Limb (tissue), 2 donors: ENCODE data around the gene THAP6.
A peak's percentile ranks its signal among the peaks of the same experiment; 100 is the strongest.
"Not testable (repeated sequence)": the region's sequence is repeated elsewhere in the genome, so short reads cannot be mapped to it uniquely, and the experiment has no call there.

Experiments used
- DNase-seq, 2 donors: peaks; one replicate each; pipeline ENCODE4 v3.0.0-alpha.2; 2016; ENCODE audit errors: extremely low spot score in 2 of 2

Gene THAP6, protein sequence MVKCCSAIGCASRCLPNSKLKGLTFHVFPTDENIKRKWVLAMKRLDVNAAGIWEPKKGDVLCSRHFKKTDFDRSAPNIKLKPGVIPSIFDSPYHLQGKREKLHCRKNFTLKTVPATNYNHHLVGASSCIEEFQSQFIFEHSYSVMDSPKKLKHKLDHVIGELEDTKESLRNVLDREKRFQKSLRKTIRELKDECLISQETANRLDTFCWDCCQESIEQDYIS

DNA sequence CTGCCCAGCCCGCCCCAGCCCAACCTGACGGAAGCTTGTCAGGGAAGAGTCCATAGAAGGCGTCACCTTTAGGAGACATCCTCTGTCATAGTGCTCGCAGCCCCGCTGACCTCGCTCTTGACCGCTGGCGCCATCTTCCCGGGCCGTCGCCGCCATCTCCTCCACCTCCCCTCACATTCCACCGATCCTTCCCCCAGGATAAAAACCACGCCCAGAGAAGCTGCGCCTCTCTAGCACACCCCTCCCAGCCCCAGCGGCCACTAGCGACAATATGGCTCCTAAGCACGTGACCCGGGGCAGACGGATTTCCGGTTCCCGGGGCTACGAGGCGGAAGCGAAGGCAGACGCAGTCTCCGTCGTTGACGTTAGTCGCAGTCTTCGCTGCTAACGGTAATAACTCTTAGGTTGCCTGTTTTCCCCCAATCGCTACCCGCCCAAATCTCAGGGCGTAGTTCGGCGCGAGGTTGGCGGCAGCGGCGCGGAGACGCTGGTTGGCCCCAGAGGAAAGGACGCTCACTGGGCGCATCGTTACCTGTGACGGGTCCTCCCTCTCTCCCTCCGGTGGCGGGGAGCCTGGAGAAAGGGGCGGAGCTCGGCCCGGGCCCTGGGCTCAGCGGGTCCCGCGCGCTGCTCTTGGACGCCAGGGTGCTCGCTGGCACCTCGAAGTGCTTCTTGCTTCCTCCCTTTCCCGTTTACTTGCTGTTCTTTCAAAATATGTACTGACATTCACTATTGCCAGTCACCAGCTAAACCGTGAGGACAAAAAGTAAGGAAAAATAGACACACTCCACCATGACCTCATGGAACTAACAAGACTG lies at the start of gene THAP6, which contains the start of gene RCHY1:
Gene THAP6, plus strand, starts transcription at position 343 of the 818 bp plus-strand sequence. CDS start 980 bp downstream, outside the sequence.
Gene RCHY1, minus strand, starts transcription at position 273 of the 818 bp plus-strand sequence. Its CDS starts 117 bp downstream, at position 156.
- DNase-seq: peak; percentile 95 to 97

DNA sequence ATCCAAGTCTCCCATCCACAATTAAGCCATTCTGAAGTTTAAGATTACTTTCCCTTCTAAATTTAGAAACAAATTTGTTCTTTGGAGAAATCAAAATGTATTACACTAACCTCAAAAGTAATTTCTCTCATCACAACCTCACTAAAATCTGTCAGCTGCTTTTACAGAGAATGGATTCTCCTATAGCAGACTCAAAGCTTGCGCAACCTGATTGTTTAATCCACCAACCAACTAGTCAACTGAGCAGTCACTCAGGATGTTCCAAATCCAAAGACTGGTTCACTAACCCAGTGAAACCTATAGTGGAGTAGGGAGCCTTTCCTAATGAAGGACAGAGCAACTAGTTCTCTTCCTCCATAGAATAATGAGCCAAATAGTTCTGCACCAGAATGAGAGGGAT lies 44.4 kb upstream of the THAP6 start:
- DNase-seq: no peak

DNA sequence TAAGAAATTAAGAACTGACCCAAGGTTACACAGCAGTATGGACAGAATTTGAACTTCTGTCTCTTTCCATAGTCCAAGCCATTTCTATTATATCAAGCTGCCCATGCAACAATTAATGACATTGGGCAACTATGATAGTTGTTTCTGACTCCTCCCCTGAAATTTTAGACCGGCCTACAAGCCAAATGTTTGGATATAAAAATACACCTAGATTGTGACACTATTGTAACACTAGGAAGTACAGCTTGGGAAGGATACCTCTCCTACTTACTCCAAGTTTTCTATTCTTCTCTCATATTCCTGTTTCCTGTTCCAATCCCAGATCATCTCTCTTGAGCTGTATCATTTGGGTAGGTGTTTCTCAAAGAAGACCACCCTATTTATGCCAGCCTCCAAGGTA lies 43.5 kb upstream of the THAP6 start:
- DNase-seq: no peak

DNA sequence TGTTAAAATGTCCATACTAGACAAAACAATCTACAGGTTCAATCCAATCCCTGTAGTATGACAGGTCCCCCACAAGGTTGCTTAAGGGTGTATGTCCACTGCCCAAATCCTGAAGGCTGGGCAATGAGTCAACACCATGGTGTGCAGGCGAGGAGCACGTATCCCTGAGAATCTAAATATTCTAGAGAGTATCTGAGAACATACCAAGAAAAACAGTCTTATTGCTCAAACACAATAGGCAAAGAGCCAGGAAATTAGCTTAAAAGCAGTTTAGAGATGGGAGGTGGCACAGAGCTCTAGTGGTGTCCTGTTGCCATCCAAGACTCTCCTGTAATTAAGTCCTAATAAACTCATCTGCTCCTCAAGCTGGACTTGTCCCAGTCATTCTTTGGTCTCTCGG lies 37.1 kb upstream of the THAP6 start:
- no peak for DNase-seq

DNA sequence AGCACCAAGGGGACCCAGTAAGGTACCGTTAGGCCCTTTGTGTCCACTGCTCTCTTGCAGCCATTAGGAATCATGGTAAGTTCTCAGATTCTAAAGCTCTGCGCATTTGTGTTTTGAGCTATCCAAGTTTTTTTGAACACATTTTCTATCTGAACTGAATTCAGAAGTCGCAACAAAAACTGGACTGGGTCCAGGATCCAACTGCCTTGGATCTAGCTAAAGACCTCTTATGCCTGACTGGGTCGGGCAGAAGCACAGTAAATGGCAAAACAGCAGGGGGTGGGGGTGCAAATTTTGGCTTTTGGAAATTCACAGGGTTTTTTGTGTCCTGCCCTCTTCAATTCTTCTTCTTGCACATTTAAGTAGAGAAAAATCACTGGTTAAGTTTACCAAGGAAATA lies 30.1 kb upstream of the THAP6 start:
- DNase-seq: no peak

DNA sequence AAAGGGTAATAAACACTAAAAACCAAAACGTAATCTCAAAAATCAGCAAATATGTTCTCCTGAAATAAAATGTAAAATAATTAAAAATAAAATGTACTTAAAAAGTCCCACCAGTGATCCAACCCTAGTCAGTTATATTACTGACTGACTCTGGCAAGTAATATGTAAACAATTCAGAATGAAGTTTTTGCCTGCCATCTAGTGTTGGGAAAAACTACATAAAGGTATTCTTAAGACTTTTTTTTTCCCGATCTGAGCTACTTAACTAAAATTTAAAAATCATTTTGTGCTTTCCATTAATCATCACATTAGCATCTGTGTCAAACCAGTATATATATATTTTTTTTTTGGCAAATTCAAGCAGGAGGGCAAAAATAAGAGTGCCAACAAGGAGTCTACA lies 24.1 kb upstream of the THAP6 start:
- peak in 1 of 2 donors; percentile 39 for DNase-seq

DNA sequence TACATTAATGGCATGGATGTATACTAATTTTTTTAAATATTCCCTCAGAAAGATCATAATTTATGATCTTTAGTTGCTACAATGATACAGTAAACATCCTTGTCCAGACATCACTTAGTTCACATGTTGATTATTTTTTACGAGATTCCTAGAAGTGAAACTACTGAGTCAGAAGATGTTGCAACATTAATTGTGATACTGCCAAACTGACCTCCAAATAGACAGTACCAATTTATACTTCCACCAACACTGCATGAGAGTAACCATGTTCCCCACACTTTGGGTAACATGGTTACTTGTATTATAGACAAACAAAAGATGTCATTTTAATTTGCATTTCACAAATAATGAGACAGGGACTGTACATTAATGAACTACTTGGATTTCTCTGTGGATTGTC lies 19.7 kb upstream of the THAP6 start:
- no peak for DNase-seq

DNA sequence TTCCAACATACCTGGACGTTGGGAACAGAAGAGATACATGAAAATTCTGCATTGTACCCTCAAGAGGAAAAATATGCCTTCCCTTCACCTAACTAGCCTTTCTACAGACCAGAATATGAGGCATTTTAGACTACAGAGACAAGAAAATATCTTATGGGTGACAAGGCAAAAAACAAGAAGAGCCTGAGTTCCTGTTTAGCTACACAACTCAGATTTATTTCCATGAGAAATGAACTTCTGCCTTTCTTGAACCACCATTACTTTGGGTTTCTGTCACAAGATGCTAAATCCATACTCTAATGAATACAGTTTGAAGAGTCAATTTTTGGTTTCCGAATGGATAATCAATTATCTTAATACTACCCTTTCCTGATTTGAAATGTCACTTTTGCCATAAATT lies 18.8 kb upstream of the THAP6 start:
- DNase-seq: no peak

DNA sequence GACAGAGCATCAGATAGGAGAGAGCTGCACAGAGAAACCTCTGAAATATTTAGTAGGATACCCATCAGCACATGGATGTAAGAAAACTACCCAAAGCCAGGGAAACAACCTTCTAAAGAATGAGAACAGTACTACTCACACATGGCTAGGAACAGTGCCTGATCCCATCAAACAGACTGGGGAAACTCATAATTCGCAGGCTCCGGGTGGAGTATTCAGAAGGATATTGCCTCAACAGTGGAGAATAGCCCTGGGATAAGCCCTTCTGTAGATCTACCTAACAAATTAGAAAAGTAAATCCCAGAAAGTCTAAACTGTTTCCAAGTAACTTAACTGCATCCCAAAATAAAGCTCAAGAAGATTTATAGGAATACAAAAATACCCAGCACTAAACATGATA lies 17.9 kb upstream of the THAP6 start:
- no peak for DNase-seq

DNA sequence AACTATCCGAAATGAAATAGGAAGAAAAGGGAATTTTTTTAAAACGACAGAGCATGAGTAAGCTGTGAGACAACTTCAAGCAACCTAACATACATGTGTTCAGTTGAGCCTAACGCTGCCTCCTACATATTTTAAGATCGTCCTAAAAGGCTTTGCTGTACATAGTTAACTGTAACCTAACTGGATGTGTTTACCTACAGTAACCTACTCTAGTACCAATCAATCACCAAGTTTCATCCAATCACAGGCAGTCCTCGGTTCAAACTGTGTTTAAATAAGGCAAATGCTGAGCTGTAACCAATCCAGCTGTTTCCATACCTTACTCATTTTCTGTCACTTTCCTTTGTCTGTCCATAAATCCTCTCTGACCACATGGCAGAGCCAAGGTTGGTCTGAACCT lies 17.1 kb upstream of the THAP6 start:
- DNase-seq: no peak

DNA sequence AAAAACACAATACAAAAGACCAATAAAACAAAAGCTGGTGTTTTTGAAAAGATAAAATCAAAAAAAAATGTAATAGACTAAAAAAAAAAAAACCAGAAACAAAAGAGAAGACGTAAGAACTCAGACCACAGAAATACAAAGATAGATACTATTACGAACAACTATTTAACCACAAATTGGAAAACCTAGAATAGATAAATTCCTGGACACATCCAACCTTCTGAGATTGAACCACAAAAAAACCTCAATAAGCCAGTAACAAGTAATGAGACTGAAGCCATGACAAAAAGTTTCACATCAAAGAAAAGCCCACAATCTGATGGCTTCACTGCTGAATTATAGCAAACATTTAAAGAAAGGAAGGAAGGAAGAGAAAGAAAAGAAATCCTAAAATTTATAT lies 16.2 kb upstream of the THAP6 start:
- DNase-seq: no peak

DNA sequence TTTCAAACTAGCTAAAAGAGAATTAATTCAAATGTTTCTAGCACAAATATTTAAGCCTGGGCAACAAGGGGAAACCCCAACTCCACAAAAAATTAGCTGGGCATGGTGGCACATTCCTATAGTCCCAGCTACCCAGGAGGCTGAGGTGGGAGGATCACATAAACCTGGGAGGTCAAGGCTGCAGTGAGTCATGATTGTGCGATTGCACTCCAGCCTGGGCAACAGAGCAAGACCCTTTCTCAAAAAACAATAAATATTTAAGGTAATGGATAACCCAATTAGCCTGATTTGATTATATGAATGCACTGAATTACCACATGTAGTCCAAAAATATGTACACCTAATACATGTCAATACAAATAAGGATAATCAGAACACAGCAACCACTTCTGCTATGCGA lies 14.4 kb upstream of the THAP6 start:
- DNase-seq: no peak

DNA sequence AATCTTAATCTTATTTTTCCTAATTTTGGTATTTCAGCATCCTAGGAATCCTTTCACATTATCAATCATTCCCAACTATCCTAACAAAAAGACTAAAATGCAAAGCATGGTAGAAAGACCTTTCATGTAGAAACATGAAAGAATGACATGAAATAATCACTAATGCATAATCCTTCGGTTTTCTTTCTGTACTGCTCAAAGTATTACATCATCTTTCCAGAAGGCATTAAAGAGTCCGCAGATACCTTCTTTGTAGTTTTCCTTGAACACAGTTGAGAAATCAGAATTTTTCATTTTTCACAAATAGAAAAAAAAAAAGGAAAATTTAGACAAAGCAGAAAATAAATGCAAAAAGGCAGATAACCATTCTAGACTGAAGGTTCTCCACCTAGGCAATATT lies 11.6 kb upstream of the THAP6 start:
- no peak for DNase-seq

DNA sequence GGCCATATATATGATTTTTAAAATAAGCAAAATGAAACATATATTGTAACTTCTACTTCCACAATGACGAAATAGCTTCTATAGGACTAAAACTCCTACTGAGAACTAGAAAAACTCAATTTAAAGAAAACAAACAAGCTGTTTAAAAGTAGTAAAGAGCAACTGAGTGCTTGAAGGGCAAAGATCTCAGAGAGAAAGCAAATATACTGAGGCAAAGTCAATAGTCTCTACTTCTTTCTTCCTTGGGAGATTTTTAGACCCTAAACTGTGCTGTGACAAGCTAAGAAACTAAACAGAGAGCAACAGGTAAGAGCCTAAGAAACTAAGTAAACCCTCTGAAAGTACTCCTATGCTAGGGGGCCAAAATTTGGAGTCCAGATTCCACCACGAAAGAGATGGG lies 8.6 kb upstream of the THAP6 start:
- DNase-seq: no peak

DNA sequence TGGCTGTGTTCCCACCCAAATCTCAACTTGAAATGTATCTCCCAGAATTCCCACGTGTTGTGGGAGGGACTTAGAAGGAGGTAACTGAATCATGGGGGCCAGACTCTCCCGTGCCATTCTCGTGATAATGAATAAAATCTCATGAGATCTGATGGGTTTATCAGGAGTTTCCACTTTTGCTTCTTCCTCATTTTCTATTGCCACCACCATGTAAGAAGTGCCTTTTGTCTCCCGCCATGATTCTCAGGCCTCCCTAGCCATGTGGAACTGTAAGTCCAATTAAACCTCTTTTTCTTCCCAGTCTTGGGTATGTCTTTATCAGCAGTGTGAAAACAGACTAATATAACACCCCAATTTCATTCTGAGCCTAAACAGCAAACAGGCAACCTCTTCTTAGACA lies 4.7 kb upstream of the THAP6 start:
- not testable (repeated sequence) for DNase-seq

DNA sequence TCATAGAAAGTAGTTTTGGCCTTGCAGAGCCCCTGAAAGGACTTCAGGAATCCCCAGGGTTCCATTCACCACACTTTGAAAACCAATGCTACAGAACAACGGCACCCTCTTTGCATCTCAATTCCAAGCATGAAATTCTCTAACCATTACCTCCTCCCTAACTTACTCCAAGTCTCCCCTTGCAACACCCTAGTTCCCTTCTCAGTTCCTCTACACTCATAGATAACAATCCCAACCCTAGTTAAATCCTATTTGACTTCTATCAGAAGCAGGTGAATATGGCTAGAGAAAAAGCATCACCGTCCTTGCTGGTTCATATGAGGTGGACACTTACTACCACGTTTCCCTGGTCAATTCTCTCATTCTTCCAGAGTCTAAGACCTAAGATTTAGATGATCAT lies 2.4 kb upstream of the THAP6 start:
- DNase-seq: no peak

DNA sequence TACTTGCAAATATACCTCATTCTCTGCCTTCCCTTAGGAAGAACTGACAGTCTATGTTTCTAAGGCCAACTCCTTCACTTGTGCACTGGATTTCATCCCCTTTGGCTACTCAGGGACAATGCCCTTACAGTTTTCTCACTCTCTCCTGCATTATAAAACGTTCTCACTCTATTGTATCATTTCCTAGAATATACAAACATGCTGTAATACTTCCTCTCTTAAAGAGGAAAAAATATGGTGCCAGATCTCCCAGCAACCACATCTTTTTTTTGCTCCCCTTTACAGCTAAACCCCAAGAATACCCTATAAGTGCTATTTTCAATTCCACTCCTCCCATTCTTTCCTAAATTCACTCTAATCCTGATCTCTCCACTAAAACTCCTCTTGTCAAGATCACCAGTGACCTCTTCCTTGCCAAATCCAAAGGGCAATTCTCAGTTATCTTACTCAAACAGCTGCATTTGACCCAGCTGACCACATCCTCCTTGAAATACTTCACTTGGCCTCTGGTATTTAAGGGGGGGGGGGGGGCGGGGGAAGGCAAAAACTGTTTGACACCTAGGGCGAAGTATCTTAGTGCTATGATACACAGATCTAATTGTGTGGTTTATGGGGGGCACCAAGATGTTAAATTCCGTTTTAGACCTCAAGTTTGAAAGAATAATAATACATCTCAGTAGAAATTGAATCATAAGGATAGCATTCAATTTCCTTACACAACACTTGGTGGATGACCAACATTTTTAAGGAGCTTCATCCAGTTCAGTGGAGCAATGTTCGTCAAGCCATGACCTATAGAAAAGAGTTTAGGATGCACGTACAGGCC lies 1.7 kb upstream of the THAP6 start:
- no peak for DNase-seq

DNA sequence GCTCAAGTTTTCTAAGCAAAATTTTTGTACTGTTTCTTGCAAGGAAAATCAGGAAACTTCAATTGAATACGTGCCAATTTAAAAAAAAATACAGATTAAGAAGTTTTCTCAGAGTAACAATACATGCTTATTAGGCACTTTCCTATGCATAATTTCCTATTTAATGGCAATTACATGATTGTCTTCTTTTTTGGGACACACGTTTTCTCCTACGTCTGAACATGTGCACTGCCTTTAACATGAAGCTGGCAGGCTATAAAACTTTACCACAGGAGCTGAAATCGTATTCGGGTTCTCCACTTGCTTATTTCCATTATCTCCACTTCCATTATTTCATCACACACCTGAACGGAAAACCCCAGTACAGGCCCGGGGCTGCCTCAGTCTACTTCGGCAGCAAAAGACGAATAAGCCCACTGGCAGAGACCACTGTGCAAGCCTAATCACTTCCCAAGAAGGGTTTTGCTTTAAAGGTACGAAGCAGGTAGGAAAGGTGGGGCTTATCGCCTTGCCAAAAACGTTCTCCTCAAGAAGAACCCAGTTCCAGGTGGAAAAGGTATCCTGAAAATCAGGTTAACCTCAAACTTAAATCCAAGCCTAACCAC lies 645 bp upstream of the THAP6 start:
- DNase-seq: no peak

DNA sequence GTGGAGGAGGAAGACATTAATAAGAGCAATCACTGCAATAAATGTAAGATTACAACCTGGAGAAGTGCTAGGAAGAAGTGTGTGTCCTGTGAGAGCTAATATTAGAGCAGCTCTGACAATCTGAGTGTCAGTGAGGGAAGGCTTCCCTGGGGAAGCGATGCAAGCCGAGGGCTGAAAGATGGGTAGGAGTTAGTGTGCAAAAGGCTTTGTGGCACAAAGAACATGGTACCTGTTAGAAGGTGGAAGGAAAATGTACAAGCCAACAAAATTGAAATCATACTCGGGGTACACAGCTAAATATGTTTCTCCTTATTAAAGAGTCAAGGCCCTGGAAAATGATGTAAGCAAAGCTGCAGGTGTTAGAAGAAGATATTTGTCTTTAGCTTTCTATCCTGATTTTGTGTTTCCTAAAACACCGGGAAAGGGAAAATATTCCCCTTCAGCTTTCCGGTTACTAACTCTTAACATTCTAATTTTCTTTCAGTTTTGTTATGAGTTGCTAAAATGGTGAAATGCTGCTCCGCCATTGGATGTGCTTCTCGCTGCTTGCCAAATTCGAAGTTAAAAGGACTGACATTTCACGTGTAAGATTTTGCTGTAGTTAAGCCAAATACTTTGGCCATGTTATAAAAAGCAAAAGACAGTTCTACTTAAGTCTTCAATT lies 808 bp downstream of the THAP6 start:
- no peak for DNase-seq

DNA sequence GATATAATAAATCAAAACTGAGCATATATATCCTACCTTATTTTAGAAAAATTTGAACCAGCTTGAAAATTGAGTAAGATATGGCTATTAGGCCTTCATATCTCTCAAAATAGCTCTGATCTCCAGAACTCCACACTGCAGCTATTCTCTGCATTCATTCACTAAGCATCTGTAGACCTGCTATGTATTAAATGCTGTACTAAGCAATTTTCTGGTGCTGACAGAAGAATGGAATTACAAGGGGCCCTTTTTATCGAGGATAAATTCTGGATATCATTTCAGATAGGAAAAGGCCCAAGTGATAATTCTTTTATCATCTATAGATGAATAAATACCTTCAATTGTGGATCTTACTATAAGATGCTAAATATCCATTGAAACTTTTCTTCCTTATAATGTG lies 1.9 kb downstream of the THAP6 start:
- DNase-seq: no peak

DNA sequence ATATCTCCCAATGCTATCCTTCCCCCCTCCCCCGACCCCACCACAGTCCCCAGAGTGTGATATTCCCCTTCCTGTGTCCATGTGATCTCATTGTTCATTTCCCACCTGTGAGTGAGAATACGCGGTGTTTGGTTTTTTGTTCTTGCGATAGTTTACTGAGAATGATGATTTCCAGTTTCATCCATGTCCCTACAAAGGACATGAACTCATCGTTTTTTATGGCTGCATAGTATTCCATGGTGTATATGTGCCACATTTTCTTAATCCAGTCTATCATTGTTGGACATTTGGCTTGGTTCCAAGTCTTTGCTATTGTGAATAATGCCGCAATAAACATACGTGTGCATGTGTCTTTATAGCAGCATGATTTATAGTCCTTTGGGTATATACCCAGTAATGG lies 5.2 kb downstream of the THAP6 start:
- not testable (repeated sequence) for DNase-seq
